Mesodermal cell (in vitro differentiated cells): ENCODE data around the gene PRSS12.

Experiments used
- H3K27ac ChIP-seq: 2 replicates; pipeline ENCODE4 v1.7.0; 2013; ENCODE audit warnings: mild to moderate bottlenecking, low read depth, low read length, moderate library complexity; ENCODE audit not compliant: severe bottlenecking
- H3K36me3 ChIP-seq: 2 replicates; pipeline ENCODE4 v1.7.1; 2013; ENCODE audit warnings: mild to moderate bottlenecking, low read length, moderate library complexity; ENCODE audit not compliant: control insufficient read depth, insufficient read depth
- H3K4me1 ChIP-seq: one replicate; pipeline ENCODE4 v1.7.1; 2013; ENCODE audit warnings: mild to moderate bottlenecking, low read length; ENCODE audit not compliant: insufficient read depth, control insufficient read depth, poor library complexity, severe bottlenecking
- H3K4me3 ChIP-seq: 2 replicates; pipeline ENCODE4 v1.7.0; 2013; ENCODE audit warnings: low read length, control low read depth, mild to moderate bottlenecking; ENCODE audit not compliant: insufficient read depth, poor library complexity, severe bottlenecking; ENCODE audit errors: extremely low read depth
- H3K9me3 ChIP-seq: 2 replicates; pipeline ENCODE4 v1.7.1; 2013; ENCODE audit warnings: mild to moderate bottlenecking, low read length, moderate library complexity; ENCODE audit not compliant: control insufficient read depth
- WGBS, 2 experiments: methylation state at CpG; one replicate each; pipeline ENCODE4 v1.1.5; 2013; ENCODE audit warnings: missing lambda C conversion rate in 2 of 2; ENCODE audit not compliant: insufficient coverage in 2 of 2; 5-methylcytosine and 5-hydroxymethylcytosine counted together

The PRSS12 gene

DNA sequence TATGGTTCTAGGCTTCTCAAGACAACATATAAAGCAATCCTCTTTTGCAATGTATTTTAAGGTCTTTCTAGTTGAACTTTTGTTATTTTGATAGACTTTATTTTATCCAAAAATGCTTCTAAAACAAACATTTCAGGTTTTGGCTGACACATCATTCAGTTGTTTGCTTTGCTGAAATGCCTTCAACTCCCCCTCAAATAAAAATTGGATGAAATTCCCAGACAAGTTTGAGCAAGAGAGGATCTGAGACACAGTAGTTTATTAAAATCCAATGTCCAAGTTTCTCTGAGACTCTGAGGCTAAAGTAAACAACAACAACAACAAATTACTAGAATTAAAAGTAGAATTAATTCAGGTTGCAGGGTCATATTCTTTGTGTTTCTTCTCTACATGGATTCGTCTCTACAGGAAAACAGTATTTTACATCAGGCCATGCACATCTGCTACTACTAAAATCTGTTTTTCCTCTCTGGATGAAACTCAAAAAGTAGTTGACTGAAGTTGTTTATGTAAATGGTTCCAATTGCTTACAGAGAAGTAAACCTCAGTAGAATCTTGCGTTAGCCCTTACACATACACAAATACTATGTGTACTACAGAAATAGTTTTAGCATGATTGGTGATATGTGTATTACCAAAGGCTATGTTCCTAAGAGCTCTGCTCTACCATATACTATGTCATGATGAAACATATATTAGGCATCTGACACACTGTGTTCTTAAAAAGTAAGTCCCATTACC is 64.9 kb downstream of the PRSS12 start:
- no CpG with 5 or more reads among the region's 2 CpGs for WGBS, 2 experiments
- Histone ChIP-seq H3K27ac (no peak overlapping the region), H3K36me3 (no peaks in the 10 kb centered on the region), H3K4me3 (no peak overlapping the region), H3K9me3 (no peaks in the 10 kb centered on the region), H3K4me1 (no peaks in the 10 kb centered on the region)

- peaks cover 3% of the 10 kb centered on the region for H3K36me3 ChIP-seq
- no peaks in the 10 kb centered on the region for H3K9me3 ChIP-seq
- H3K4me1 ChIP-seq: no peaks in the 10 kb centered on the region
- WGBS, 2 experiments: 95 to 100% methylated on average over 2 of the region's 3 CpGs
- no peak overlapping the region for H3K4me3 ChIP-seq
- no peak overlapping the region for H3K27ac ChIP-seq
Observed at GRCh38 chr4:118286685-118287084, 66.1 kb downstream of the PRSS12 start.

DNA sequence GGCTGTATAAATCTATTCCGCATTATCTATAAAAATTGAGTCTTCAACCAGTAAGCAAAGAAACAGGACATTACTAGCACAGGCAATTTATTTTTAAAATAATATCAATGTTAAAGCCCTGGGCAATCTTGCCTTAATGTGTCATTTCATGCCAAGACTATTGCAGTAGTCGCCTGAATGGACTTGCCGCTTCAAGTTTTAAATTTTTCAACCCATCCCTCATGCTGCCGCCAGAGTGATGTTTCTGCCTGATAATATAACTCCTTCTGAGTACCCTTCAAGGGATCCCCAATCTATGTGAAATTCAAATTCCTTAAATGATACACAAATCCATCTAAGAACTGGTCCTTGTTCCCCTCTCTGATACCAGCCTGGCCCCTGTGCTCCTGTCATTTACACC is 66.9 kb downstream of the PRSS12 start:
- Histone ChIP-seq H3K9me3 (no peaks in the 10 kb centered on the region), H3K27ac (no peak overlapping the region), H3K36me3 (peaks cover 6% of the 10 kb centered on the region), H3K4me3 (no peak overlapping the region), H3K4me1 (no peaks in the 10 kb centered on the region)
- 94 to 95% methylated on average over 3 of the region's 4 CpGs for WGBS, 2 experiments

DNA sequence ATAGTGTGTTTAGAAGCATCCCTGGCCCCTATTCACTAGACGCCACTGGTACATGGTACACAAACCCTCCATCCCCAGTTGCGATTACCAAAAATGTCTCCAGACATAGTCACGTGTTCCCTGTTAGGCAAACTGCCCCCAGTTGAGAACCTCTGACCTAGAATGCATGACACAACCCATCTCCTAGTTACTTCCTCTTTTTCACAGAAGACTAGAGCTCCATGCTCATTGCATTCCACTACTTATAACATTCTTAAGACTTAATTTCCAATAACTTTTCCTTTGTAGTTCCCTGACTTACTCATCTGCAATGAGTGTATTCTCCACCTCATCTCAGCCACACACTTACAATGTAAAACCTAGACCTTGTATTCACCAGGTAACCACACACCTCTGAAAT is 68.6 kb downstream of the PRSS12 start:
- Histone ChIP-seq H3K4me1 (peaks cover 5% of the 10 kb centered on the region), H3K4me3 (no peak overlapping the region), H3K9me3 (no peaks in the 10 kb centered on the region), H3K27ac (no peak overlapping the region), H3K36me3 (peaks cover 6% of the 10 kb centered on the region)
- 90 to 93% methylated on average over 3 of the region's 3 CpGs for WGBS, 2 experiments

GRCh38 chr4:118282692-118283091 is 70.1 kb downstream of the PRSS12 start:
- Histone ChIP-seq H3K27ac (no peak overlapping the region), H3K4me1 (peaks cover 5% of the 10 kb centered on the region), H3K4me3 (no peak overlapping the region), H3K9me3 (no peaks in the 10 kb centered on the region), H3K36me3 (peaks cover 6% of the 10 kb centered on the region)
- WGBS, 2 experiments: 84 to 90% methylated on average over 2 to 4 of the region's 4 CpGs

- Histone ChIP-seq H3K4me1 (peaks cover 5% of the 10 kb centered on the region), H3K27ac (no peak overlapping the region), H3K4me3 (no peak overlapping the region), H3K9me3 (no peaks in the 10 kb centered on the region), H3K36me3 (peaks cover 6% of the 10 kb centered on the region)
- 35% methylated on average over 2 of the region's 9 CpGs; no CpG with 5 or more reads in 1 of the 2 experiments for WGBS, 2 experiments
Observed at GRCh38 chr4:118281611-118282442, 71.0 kb downstream of the PRSS12 start.

DNA sequence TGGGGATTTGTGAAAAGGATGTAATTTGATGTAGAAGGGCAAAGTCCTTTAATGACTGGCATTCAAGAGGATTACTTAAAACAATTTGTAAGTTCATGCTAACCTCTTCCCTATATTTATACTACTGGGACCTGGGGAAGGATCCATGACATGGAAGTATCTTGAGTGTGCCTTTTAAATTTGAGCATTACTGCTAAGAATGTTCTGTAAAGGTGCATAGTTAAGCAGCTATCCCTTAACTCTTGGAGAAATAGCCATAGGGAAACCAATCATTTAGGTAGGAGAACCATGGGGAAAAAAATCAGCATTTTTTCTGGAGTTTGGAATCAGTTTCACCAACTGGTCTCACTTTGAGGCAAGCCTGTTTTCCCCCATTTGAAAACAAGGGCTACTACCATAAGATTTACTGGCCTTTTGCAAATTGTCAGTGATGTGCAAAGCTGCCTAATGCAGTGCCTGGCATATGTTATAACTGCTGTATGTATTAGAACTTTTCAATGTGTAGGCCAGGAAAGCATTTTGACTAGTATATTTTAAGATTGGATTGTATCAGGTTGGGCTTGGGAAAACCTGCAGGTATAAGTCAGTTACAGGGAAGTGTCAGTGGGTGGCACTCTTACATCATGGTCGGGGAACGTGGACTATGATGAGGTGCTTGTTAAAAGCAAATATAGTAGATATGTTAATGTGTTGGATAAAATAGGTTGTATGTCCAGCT is 72.1 kb downstream of the PRSS12 start:
- peaks cover 6% of the 10 kb centered on the region for H3K36me3 ChIP-seq
- H3K27ac ChIP-seq: no peak overlapping the region
- peak overlapping the region; percentile 68 for H3K4me3 ChIP-seq
- H3K4me1 ChIP-seq: peaks cover 5% of the 10 kb centered on the region
- WGBS, 2 experiments: 11 to 35% methylated on average over 2 of the region's 2 CpGs
- H3K9me3 ChIP-seq: no peaks in the 10 kb centered on the region

DNA sequence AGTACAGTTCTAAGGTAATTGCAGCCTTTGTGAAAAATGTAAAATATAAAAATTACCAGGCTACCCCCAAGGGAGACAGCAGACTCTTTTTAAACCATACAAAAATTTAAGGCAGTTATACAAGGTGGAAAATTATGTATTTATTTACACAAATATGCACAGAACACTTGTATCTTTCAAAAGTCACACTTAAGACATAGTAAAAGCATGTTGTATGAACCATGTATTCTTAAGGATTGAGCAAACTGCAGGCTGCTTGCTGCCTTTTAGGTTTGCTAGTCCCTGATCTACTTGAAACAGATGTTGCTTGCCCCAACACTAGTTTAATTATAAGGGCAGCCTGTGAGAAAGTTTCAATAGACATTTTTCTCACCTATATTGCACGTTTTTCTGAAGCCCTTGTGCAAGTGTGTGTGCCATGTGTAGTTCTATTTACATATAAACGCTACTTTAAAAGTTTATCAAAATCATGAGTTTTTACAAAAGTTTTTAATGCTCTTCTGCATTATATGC is 72.8 kb downstream of the PRSS12 start:
- H3K27ac ChIP-seq: no peak overlapping the region
- peaks cover 6% of the 10 kb centered on the region for H3K36me3 ChIP-seq
- WGBS, 2 experiments: no CpG with 5 or more reads among the region's 2 CpGs
- H3K9me3 ChIP-seq: no peaks in the 10 kb centered on the region
- peaks cover 5% of the 10 kb centered on the region for H3K4me1 ChIP-seq
- H3K4me3 ChIP-seq: peak overlapping the region; percentile 68

DNA sequence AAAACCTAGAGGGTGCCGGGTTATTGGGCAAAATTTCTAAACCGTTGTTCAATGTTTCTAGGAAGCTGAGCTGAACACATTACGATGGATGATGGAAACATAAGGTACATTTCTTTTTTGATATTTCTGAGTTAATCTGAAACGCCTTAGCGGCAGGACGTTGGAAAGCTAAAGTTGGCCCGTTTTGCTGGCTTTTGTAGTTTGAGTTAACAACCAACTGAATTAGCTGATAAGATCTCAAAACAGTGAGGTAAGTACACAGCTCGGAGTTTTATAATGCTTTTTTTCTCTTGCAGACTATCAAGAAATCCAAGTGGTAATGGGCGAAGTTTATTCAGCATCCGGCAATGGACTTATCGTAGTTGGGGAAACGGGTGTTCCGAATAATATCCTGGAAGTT is 73.5 kb downstream of the PRSS12 start:
- H3K27ac ChIP-seq: no peak overlapping the region
- peaks cover 6% of the 10 kb centered on the region for H3K36me3 ChIP-seq
- peaks cover 5% of the 10 kb centered on the region for H3K4me1 ChIP-seq
- no peaks in the 10 kb centered on the region for H3K9me3 ChIP-seq
- 3 to 7% methylated on average over 8 to 12 of the region's 13 CpGs for WGBS, 2 experiments
- peak overlapping the region; percentile 68 for H3K4me3 ChIP-seq

DNA sequence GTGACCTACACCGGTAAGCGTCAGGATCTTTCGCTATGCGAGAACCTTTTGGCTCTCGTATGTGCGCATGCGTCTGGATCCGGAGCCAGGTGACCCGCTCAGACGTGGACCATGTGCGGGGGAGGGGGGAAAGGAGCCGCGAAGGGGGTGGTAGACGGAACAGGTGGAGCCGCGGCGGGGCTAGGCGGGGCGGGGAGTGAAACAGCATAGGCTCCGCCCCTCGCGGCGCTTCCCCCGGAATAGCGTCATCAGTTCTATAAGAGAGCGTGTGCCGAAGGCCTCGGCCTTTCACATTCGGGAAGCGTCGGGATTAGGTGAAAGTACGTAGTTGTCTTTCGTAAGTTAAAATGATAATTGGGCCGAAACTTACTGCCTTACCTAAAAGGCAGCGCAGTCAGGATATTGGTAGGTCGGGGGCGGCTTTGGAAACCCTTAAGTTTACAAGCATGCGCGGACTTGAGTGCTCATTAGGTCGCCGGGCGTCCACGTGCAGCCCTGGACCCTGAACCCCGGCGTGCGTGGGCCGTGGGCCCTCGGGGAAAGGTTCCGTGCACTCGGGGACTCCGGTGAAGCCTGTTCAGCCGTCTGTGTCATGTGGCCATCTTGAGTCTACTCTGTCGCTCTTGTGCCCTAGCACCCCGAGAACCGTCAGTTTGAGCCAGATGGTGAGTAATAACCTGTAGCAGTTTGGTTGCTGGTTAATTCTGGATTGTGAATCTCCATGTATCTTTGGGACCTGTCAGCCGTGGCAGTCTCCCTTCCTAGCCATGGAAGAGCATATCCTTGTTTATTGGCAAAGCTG is 74.1 kb downstream of the PRSS12 start:
- Histone ChIP-seq H3K4me3 (peak overlapping the region; percentile 68), H3K36me3 (peaks cover 6% of the 10 kb centered on the region), H3K4me1 (peaks cover 5% of the 10 kb centered on the region), H3K9me3 (no peaks in the 10 kb centered on the region), H3K27ac (peak overlapping the region; percentile 39)
- WGBS, 2 experiments: 3 to 4% methylated on average over 40 to 51 of the region's 56 CpGs
